Measurements from ENCODE around the gene CSGALNACT2.

The CSGALNACT2 gene

DNA sequence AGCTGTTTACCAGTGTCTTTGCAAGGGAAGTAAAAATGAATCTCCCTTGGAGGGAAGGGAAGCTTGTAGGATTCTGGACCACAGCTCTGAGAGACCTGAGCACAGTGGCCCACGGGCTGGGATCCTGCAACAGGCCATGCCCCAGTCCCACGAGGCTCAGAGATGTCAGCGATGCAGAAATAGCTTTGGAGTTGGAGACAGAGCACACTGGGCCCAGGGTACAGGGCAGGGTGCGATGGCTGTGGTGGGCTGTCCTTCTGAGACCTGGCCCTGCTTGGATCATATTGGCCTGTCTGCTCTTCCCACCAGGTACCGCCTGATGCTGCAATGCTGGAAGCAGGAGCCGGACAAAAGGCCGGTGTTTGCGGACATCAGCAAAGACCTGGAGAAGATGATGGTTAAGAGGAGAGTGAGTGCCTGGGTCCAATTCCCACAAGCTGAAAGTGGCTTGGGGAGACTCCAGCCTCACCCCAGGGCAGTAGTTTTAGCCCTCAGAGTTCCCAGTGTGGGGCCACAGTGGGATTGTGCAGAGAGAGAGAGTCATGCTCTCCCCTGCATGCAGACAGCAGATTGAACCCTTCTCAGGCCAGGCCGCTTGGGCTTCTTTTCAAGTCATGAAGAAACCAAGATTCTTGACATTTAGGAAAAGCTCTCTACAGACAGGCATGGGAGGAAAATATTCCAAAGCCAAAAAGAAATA is 13.5 kb upstream of the CSGALNACT2 start:
- TF ChIP-seq, protein P1, sequence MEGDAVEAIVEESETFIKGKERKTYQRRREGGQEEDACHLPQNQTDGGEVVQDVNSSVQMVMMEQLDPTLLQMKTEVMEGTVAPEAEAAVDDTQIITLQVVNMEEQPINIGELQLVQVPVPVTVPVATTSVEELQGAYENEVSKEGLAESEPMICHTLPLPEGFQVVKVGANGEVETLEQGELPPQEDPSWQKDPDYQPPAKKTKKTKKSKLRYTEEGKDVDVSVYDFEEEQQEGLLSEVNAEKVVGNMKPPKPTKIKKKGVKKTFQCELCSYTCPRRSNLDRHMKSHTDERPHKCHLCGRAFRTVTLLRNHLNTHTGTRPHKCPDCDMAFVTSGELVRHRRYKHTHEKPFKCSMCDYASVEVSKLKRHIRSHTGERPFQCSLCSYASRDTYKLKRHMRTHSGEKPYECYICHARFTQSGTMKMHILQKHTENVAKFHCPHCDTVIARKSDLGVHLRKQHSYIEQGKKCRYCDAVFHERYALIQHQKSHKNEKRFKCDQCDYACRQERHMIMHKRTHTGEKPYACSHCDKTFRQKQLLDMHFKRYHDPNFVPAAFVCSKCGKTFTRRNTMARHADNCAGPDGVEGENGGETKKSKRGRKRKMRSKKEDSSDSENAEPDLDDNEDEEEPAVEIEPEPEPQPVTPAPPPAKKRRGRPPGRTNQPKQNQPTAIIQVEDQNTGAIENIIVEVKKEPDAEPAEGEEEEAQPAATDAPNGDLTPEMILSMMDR (IDR thresholded peaks at IDR 0.05; ENCODE audit: borderline replicate concordance, control extremely low read depth, extremely low read depth, insufficient read depth, missing control alignments): no peak

DNA sequence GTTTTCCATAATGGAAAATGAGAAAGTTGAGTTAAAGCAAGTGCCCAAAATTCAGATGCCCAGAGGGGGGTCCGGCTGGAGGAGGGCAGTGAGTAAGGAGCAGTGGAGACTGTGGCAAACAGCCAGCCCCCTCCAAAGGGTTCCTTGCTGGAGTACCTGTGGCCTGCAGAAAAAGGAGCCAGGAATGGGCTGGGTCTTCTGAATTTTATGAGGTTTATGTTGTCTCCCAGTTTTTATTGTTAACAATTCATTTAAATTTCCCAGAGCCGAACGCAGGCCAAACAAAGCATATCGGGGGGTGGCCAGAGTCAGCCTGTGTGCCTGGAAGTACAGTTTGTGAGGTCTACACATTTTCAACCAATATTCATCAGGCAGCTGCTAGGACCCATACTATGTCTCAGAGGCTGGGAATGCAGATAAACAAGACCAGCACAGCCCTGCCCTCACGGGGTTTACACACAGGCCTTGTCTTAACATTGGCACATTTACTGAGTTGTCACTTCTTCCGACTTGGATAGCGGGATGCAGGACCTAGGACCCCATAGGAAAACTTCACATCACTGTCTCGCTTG is 12.9 kb upstream of the CSGALNACT2 start:
- TF ChIP-seq, protein P1 (IDR thresholded peaks at IDR 0.05; ENCODE audit: borderline replicate concordance, control extremely low read depth, extremely low read depth, insufficient read depth, missing control alignments): no peak
- in situ Hi-C loops (cut with MboI; ENCODE audit: low sequenced_read_pairs, unreplicated experiment): no loop called here
- DNase-seq (ENCODE audit: low spot score): no peak

More for the DNA sequence above, 13.5 kb upstream of the CSGALNACT2 start:
- in situ Hi-C loops (cut with MboI; ENCODE audit: low sequenced_read_pairs, unreplicated experiment): no loop called here
- DNase-seq (ENCODE audit: low spot score): no peak

DNA sequence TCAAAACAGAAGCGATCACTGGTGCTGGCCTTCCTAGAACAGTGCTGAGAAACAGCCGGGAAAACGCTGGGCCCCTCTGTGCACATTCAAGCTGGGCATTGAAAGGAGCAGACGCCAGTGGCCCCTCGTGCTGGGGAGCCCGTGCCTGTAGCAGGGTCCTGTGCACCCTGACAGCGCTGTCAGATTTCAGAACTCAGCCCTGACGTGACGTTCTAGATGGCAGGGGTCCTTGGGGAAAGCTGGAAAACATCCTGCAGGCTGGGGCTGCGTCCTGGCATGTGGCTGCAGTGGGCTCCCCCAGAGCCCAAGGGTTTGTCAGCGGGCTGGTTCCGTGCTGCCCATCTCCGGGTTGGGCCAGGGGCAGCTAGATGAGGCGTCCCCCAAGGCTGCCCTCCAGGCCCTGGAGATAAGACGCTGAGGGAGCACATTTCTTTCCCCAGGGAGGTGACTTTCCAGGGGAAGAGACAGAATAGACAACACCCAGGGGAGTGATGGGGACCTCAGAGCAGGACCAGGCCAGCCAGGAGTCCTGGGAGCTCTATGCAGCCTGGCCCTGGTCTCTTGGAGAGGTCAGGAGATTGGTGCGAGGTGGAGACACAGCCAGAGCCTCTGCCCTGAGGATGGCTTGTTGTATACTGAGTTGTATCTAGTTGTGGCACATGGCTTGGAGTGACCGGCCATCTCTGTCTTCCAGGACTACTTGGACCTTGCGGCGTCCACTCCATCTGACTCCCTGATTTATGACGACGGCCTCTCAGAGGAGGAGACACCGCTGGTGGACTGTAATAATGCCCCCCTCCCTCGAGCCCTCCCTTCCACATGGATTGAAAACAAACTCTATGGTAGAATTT is 12.1 kb upstream of the CSGALNACT2 start:
- in situ Hi-C loops (cut with MboI; ENCODE audit: low sequenced_read_pairs, unreplicated experiment): no loop called here
- TF ChIP-seq, protein P1 (IDR thresholded peaks at IDR 0.05; ENCODE audit: borderline replicate concordance, control extremely low read depth, extremely low read depth, insufficient read depth, missing control alignments): no peak
- DNase-seq (ENCODE audit: low spot score): no peak

DNA sequence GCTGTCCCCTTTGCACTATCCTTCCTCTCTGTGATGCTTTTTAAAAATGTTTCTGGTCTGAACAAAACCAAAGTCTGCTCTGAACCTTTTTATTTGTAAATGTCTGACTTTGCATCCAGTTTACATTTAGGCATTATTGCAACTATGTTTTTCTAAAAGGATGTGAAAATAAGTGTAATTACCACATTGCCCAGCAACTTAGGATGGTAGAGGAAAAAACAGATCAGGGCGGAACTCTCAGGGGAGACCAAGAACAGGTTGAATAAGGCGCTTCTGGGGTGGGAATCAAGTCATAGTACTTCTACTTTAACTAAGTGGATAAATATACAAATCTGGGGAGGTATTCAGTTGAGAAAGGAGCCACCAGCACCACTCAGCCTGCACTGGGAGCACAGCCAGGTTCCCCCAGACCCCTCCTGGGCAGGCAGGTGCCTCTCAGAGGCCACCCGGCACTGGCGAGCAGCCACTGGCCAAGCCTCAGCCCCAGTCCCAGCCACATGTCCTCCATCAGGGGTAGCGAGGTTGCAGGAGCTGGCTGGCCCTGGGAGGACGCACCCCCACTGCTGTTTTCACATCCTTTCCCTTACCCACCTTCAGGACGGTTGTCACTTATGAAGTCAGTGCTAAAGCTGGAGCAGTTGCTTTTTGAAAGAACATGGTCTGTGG is 11.4 kb upstream of the CSGALNACT2 start:
- in situ Hi-C loops (cut with MboI; ENCODE audit: low sequenced_read_pairs, unreplicated experiment): no loop called here
- TF ChIP-seq, protein P1 (IDR thresholded peaks at IDR 0.05; ENCODE audit: borderline replicate concordance, control extremely low read depth, extremely low read depth, insufficient read depth, missing control alignments): no peak
- DNase-seq (ENCODE audit: low spot score): no peak

DNA sequence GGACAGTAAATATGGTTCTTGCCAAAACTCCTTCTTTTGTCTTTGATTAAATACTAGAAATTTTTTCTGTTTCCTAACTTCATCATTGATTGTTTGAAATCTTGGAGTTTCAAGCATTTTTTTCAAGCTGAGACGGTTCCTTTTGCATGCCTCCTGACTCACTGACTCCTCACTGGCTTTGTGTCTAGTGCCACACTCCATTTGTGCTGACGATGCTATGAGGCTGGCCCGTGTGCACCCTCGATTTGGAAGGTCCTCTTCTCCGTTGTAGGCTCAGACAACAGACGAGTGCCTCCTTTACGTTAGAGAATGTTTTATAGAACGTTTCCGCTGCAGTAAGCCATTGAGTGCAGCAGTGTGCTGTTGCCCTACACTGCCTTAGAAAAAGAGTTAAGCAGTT is 10.8 kb upstream of the CSGALNACT2 start:
- TF ChIP-seq, protein P1 (IDR thresholded peaks at IDR 0.05; ENCODE audit: borderline replicate concordance, control extremely low read depth, extremely low read depth, insufficient read depth, missing control alignments): no peak
- no peak for DNase-seq (ENCODE audit: low spot score)
- in situ Hi-C loops (cut with MboI; ENCODE audit: low sequenced_read_pairs, unreplicated experiment): no loop called here

DNA sequence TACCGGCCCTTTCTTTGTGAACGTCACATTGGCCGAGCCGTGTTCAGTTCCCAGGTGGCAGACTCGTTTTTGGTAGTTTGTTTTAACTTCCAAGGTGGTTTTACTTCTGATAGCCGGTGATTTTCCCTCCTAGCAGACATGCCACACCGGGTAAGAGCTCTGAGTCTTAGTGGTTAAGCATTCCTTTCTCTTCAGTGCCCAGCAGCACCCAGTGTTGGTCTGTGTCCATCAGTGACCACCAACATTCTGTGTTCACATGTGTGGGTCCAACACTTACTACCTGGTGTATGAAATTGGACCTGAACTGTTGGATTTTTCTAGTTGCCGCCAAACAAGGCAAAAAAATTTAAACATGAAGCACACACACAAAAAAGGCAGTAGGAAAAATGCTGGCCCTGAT is 9.9 kb upstream of the CSGALNACT2 start:
- TF ChIP-seq, protein P1 (IDR thresholded peaks at IDR 0.05; ENCODE audit: borderline replicate concordance, control extremely low read depth, extremely low read depth, insufficient read depth, missing control alignments): no peak
- DNase-seq (ENCODE audit: low spot score): no peak
- in situ Hi-C loops (cut with MboI; ENCODE audit: low sequenced_read_pairs, unreplicated experiment): no loop called here
